Endothelial cell of umbilical vein (primary cell): ENCODE data around the gene SRGN.

Experiments
- EZH2 ChIP-seq: IDR thresholded peaks from 2 replicates; pipeline ENCODE4 v1.6.1; 2012; ENCODE audit warnings: borderline replicate concordance, low read depth, mild to moderate bottlenecking, moderate library complexity, low read length, inconsistent platforms; ENCODE audit not compliant: severe bottlenecking
- MYC ChIP-seq: IDR thresholded peaks from one replicate; pipeline ENCODE4 v1.6.1; 2011; ENCODE audit warnings: mild to moderate bottlenecking, low read depth, low read length
- POLR2AphosphoS5 ChIP-seq: IDR thresholded peaks from 2 replicates; pipeline ENCODE4 v1.6.1; 2012; ENCODE audit warnings: low read depth, mild to moderate bottlenecking, control low read depth, low read length, moderate library complexity; ENCODE audit not compliant: insufficient read depth
- TF ChIP-seq, protein P1 (sequence below), 2 donors: IDR thresholded peaks; 1 replicate in 1 of 2; 2 replicates in 1 of 2; pipeline ENCODE4 v1.5.1; 2011; ENCODE audit warnings: low read length in 2 of 2, mild to moderate bottlenecking in 2 of 2, moderate library complexity in 2 of 2, control low read depth in 1 of 2, inconsistent platforms in 1 of 2, low read depth in 1 of 2; ENCODE audit not compliant: insufficient read depth in 1 of 2; ENCODE audit errors: extremely low read depth in 1 of 2

DNA sequence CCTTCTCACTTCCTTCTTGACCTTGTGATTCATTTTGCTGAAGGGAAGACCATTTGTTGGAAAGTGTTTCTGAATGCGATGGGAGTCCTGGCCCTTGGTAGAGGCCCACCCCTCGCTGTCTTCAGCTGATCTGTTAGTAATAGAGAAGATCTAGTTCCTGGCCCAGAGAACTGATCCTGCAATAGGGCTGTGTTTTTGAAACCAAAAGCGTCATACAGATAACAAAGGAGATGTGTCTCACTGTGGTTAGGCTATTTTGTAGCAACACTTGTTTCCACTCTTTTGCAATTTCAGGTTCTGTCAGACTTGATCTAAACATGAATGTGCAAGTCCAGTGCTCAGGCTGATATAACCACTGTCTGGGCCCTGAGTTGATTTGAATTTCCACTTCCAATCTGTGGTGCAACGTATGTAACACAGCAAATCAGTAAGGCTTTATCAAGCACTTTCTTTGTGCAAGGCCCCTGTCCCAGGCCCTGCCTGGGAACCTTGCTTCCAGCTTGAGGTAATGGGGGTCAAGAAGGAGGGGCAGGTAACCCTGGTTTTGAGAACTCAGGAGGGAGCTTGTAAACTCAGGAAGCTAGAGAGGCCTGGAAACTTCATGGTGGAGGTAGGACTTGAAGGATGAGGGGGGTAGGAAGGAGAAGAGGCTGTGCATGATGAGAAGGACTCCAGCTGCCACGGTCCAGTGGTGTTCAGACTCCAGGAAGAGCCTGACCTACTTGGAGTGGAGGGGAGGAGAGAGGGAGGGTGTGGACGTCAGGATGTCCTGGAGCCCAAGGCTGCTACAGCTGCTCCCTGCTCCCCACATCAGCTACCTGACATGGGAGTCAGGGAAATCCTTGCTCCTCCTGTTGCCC is 42.2 kb upstream of the SRGN start:
- TF ChIP-seq, protein P1, sequence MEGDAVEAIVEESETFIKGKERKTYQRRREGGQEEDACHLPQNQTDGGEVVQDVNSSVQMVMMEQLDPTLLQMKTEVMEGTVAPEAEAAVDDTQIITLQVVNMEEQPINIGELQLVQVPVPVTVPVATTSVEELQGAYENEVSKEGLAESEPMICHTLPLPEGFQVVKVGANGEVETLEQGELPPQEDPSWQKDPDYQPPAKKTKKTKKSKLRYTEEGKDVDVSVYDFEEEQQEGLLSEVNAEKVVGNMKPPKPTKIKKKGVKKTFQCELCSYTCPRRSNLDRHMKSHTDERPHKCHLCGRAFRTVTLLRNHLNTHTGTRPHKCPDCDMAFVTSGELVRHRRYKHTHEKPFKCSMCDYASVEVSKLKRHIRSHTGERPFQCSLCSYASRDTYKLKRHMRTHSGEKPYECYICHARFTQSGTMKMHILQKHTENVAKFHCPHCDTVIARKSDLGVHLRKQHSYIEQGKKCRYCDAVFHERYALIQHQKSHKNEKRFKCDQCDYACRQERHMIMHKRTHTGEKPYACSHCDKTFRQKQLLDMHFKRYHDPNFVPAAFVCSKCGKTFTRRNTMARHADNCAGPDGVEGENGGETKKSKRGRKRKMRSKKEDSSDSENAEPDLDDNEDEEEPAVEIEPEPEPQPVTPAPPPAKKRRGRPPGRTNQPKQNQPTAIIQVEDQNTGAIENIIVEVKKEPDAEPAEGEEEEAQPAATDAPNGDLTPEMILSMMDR (IDR thresholded peaks at IDR 0.05; ENCODE audit: extremely low read depth in 1 of 2, insufficient read depth in 1 of 2, low read depth in 1 of 2, low read length in 2 of 2) = no peak
- TF ChIP-seq EZH2 (no peak), POLR2AphosphoS5 (no peak), MYC (no peak)
